ENCODE results near the gene HOXC4. TPM values are rescaled to one million over a fixed set of nuclear protein-coding genes. Genes with fewer than 3 reads are reported as not detected.

HOXC4 gene
- total RNA-seq, 1 donor from 2014 or later, result 67.4 TPM

DNA sequence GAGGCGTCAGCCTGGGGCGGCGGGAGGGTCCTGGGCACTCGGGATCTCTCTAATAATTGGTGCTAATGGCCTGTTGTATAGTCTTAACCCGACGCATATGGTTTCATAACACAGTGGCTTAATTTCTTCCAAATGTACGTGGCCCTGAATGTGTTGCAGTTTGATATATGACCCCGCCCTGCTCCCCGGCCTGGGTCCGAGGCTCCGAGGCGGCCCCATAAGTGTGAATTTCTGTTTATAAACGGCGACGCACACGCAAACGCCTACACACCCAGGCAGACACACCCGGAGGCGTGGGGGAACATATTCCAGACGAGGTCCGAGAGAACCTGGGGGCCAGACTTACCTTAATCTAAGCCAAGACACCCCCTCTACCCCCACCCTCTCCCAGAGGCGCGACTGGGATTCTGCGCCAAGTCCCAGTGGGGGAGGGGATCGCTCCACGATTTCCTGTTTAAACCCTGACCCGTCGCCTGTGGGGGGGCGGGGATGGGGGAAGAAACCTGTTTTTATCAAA, 35.1 kb upstream of the HOXC4 start:
- Mint-ChIP-seq H3K36me3 (no peaks in the 10 kb centered on the region), H3K4me1 (peaks cover 47% of the 10 kb centered on the region), H3K27me3 (ENCODE audit: low read depth) (peaks cover 86% of the 10 kb centered on the region), H3K9me3 (no peaks in the 10 kb centered on the region), H3K4me3 (peak overlapping the region; percentile 81), H3K27ac (peak overlapping the region; percentile 90)
- TF ChIP-seq, protein P1, sequence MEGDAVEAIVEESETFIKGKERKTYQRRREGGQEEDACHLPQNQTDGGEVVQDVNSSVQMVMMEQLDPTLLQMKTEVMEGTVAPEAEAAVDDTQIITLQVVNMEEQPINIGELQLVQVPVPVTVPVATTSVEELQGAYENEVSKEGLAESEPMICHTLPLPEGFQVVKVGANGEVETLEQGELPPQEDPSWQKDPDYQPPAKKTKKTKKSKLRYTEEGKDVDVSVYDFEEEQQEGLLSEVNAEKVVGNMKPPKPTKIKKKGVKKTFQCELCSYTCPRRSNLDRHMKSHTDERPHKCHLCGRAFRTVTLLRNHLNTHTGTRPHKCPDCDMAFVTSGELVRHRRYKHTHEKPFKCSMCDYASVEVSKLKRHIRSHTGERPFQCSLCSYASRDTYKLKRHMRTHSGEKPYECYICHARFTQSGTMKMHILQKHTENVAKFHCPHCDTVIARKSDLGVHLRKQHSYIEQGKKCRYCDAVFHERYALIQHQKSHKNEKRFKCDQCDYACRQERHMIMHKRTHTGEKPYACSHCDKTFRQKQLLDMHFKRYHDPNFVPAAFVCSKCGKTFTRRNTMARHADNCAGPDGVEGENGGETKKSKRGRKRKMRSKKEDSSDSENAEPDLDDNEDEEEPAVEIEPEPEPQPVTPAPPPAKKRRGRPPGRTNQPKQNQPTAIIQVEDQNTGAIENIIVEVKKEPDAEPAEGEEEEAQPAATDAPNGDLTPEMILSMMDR (IDR thresholded peaks at IDR 0.05; ENCODE audit: unreplicated experiment), result no peak
- DNase-seq (ENCODE audit: low spot score in 2 of 2, unreplicated experiment in 2 of 2), result no peak

DNA sequence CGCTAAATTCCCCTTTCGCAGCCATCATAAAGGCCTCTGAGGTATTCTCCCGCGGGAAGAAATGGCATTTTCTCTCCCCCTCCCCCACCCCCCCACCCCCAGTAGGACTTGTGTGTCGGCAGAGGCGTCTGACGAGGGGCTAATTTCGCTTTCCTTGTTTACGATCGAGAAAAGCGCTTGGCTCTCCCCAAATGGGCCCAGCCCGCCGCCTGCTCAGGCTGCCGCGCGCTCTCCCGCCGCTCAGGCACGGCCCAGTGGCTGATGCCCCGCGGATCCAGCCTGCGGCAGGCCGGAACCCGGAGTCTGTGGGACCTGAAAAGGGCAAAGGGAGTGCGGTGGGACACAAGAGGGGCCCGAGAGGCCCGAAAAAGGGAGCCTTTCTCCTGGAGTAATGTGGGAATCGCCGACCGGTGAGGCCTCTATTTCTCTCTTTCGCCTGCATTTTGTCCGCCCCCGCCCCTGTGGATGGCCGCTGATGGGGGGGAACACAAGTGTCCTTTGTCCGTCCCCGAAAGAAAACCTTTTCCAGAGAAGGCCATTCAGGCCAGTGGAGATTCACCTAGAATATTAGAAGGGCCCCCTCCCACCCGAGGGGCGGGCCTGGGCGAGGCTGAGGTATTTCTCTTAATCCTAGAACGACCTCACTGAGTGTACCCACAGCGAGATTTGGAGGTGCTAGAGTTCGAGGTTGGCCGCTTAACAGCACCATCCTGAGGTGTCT, 34.4 kb upstream of the HOXC4 start:
- H3K36me3 Mint-ChIP-seq, result no peaks in the 10 kb centered on the region

DNA sequence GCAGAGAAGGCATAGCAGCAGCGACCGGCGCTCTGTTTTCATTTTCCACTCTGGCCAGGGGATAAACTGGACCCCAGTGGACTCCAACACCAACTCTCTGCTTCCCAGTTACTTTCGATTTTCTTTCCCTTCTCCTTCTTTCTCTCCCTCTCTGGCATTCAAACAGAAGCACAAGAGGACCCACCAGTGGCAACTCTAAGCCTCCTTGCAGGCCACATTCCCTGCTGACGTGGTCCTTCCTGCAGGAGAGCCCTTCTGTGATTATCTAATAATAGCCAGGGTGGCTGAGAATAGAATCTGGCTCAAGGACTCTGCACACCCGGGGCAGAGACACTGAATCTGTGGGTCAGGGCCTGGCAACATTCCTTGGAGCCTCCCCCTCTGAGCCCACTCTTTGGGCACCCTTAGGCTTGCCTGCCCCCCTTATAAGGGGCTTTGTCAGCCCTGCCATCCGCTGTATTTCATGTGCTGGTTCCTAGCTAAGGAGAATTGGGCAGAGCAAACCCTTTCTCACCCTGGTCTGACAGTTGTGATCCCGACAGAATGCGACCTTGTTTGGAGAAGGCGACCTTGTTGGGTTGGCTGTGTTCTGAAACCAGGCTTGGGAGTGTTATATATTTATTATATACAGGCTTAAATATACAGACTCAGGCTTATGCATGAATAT, 33.6 kb upstream of the HOXC4 start:
- peaks cover 85% of the 10 kb centered on the region for H3K27me3 Mint-ChIP-seq (ENCODE audit: low read depth)
- DNase-seq (ENCODE audit: low spot score in 2 of 2, unreplicated experiment in 2 of 2), result no peak
- TF ChIP-seq, protein P1 (IDR thresholded peaks at IDR 0.05; ENCODE audit: unreplicated experiment), result no peak
- H3K27ac Mint-ChIP-seq, result peak overlapping the region; percentile 91
- H3K36me3 Mint-ChIP-seq, result no peaks in the 10 kb centered on the region
- no peaks in the 10 kb centered on the region for H3K9me3 Mint-ChIP-seq
- peak overlapping the region; percentile 61 for H3K4me3 Mint-ChIP-seq
- peaks cover 56% of the 10 kb centered on the region for H3K4me1 Mint-ChIP-seq

More for the DNA sequence above, 34.4 kb upstream of the HOXC4 start:
- H3K27me3 Mint-ChIP-seq (ENCODE audit: low read depth), result peaks cover 86% of the 10 kb centered on the region
- H3K4me3 Mint-ChIP-seq, result peak overlapping the region; percentile 61
- H3K27ac Mint-ChIP-seq, result peak overlapping the region; percentile 43
- DNase-seq (ENCODE audit: low spot score in 2 of 2, unreplicated experiment in 2 of 2), result no peak
- H3K4me1 Mint-ChIP-seq, result peaks cover 55% of the 10 kb centered on the region
- TF ChIP-seq, protein P1 (IDR thresholded peaks at IDR 0.05; ENCODE audit: unreplicated experiment), result no peak
- H3K9me3 Mint-ChIP-seq, result no peaks in the 10 kb centered on the region

DNA sequence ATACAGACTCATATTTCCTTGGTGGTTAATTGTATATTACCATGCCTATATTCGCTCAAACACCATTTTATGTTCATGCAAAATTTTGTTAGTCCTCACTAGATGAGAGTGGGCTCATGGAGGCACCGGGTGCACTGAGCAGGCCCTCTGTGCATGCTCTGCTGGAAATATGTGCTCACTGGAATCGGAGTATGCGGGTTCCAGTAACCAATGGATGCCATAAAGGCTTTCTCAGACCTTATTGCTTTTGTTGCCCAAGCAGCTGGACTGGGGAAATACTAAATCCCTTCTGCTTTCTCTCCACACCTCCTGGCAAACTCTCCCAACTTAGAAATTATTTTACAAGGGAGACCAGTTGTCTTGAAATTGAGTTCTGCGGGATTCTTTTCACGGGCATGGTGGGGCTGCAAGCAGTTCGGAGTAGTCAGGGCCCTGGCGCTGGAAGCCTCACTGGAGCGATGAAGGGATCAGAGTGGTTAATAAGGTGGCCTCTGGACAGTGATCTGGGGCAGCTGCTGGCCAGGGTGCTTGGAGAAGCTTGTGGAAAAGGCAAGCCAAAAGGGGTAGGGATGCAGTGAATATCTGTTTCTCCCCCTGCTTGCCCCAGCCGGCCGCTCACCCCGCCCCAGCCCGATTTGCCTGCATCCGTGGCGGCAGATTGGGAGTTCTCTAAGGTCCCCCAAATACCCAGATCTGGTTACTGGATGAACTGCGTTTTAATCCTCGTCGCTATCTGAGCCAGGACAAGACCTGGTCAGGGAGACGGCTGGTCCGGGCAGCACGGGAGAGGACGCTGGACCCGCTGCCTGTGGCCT, 32.8 kb upstream of the HOXC4 start:
- H3K9me3 Mint-ChIP-seq, result no peaks in the 10 kb centered on the region
- peak overlapping the region; percentile 75 for H3K27ac Mint-ChIP-seq
- H3K4me1 Mint-ChIP-seq, result peaks cover 63% of the 10 kb centered on the region
- no peak for DNase-seq (ENCODE audit: low spot score in 2 of 2, unreplicated experiment in 2 of 2)
- no peaks in the 10 kb centered on the region for H3K36me3 Mint-ChIP-seq
- H3K4me3 Mint-ChIP-seq, result peak overlapping the region; percentile 51
- TF ChIP-seq, protein P1 (IDR thresholded peaks at IDR 0.05; ENCODE audit: unreplicated experiment), result no peak
- peaks cover 85% of the 10 kb centered on the region for H3K27me3 Mint-ChIP-seq (ENCODE audit: low read depth)

DNA sequence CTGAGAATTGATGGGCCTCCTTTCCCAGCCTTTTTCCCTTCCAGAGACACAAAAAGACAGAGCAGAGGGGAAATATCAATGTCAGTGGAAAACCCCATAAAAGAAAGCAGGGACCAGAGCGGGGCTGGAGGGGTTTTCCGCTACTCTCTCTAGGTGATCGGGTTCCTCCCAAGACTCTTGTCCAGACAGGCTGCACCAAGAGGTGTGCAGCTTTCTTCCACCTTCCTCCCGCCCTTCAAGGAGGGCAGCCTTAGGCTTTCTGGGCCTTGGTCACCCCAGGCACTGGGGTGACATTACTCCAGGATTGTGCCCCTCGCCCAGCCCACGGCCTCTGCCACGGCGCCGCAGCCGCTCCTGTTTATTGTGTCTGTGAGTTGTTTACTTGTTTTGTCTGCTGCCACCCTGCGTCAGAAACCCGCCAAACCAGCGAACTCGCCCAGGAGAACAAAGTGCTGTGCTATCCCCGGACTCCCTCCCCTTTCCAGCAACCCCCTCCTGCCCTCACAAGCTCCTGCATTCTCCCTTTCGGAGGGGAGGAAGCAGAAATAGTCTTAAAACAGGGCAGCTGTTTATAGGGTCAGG, 32.1 kb upstream of the HOXC4 start:
- Mint-ChIP-seq H3K4me3 (peak overlapping the region; percentile 51), H3K9me3 (no peaks in the 10 kb centered on the region), H3K4me1 (peaks cover 65% of the 10 kb centered on the region), H3K36me3 (no peaks in the 10 kb centered on the region), H3K27ac (peak overlapping the region; percentile 75), H3K27me3 (ENCODE audit: low read depth) (peaks cover 84% of the 10 kb centered on the region)
- TF ChIP-seq, protein P1 (IDR thresholded peaks at IDR 0.05; ENCODE audit: unreplicated experiment), result no peak
- DNase-seq (ENCODE audit: low spot score in 2 of 2, unreplicated experiment in 2 of 2), result no peak

Data from mesothelial cell of epicardium (in vitro differentiated cells).